ENCODE results near the gene MED26.
"Not testable (repeated sequence)": the region's sequence is repeated elsewhere in the genome, so short reads cannot be mapped to it uniquely, and the experiment has no call there.

MED26 gene

GRCh38 chr19:16628183-16628983 lies at the start of gene MED26:
Gene MED26 (minus strand): TSS chr19:16628204. CDS start chr19:16627943, 261 bp downstream.
- peak; percentile 93 for DNase-seq

GRCh38 chr19:16677055-16677454 lies 49.1 kb upstream of the MED26 start:
- no peak for DNase-seq

- DNase-seq: no peak
Measured at GRCh38 chr19:16676101-16676798, 48.2 kb upstream of the MED26 start.

GRCh38 chr19:16673839-16674238 lies 45.8 kb upstream of the MED26 start:
- not testable (repeated sequence) for DNase-seq

- no peak for DNase-seq
Measured at GRCh38 chr19:16673231-16673630, 45.2 kb upstream of the MED26 start.

GRCh38 chr19:16671652-16672274 lies 43.8 kb upstream of the MED26 start:
- DNase-seq: no peak

- DNase-seq: no peak
Measured at GRCh38 chr19:16670291-16670690, 42.3 kb upstream of the MED26 start.

- not testable (repeated sequence) for DNase-seq
Measured at GRCh38 chr19:16668702-16669101, 40.7 kb upstream of the MED26 start.

GRCh38 chr19:16668176-16668575 lies 40.2 kb upstream of the MED26 start:
- no peak for DNase-seq

GRCh38 chr19:16661480-16662034 lies 33.6 kb upstream of the MED26 start:
- no peak for DNase-seq

GRCh38 chr19:16660763-16661479 lies 32.9 kb upstream of the MED26 start, which contains the start of gene TMEM38A:
Gene TMEM38A (plus strand): TSS chr19:16661139. CDS start chr19:16661218, 79 bp downstream.
- no peak for DNase-seq

GRCh38 chr19:16659832-16660708 lies 32.1 kb upstream of the MED26 start, which contains the start of gene SMIM7:
Gene SMIM7 (minus strand): TSS chr19:16660144. CDS start chr19:16660110, 34 bp downstream.
- DNase-seq: peak; percentile 99

- DNase-seq: no peak
Measured at GRCh38 chr19:16659464-16659831, 31.4 kb upstream of the MED26 start.

- DNase-seq: no peak
Measured at GRCh38 chr19:16657384-16657783, 29.4 kb upstream of the MED26 start.

GRCh38 chr19:16655727-16656126 lies 27.7 kb upstream of the MED26 start:
- DNase-seq: no peak

GRCh38 chr19:16654627-16655026 lies 26.6 kb upstream of the MED26 start:
- no peak for DNase-seq

- DNase-seq: no peak
Measured at GRCh38 chr19:16654140-16654539, 26.1 kb upstream of the MED26 start.

- no peak for DNase-seq
Measured at GRCh38 chr19:16652854-16653253, 24.9 kb upstream of the MED26 start.

GRCh38 chr19:16651421-16652188 lies 23.6 kb upstream of the MED26 start:
- DNase-seq: not testable (repeated sequence)

- DNase-seq: no peak
Measured at GRCh38 chr19:16650821-16651220, 22.8 kb upstream of the MED26 start.

- DNase-seq: no peak
Measured at GRCh38 chr19:16649734-16650133, 21.7 kb upstream of the MED26 start.
